Spinal cord (tissue), 10 donors: ENCODE measurements around the gene RAB3IL1. TPM values are rescaled to one million over a fixed set of nuclear protein-coding genes. Genes with fewer than 3 reads are reported as not detected.

Source experiments
- DNase-seq, 6 donors: peaks; one replicate each; pipeline versions ENCODE4 v3.0.0 to v3.0.0-alpha.2; 2013 to 2015; ENCODE audit warnings: low spot score in 6 of 6, low read depth in 4 of 6
- H3K27ac ChIP-seq: one replicate; pipeline ENCODE4 v1.5.1; 2013; ENCODE audit warnings: low read depth, low read length, control low read depth
- H3K27me3 ChIP-seq: one replicate; pipeline ENCODE4 v1.6.1; 2013; ENCODE audit warnings: low read length; ENCODE audit not compliant: control insufficient read depth, insufficient read depth
- H3K36me3 ChIP-seq: one replicate; pipeline ENCODE4 v1.6.1; 2013; ENCODE audit warnings: low read length; ENCODE audit not compliant: control insufficient read depth, insufficient read depth
- H3K4me1 ChIP-seq: one replicate; pipeline ENCODE4 v1.6.1; 2013; ENCODE audit warnings: low read length; ENCODE audit not compliant: control insufficient read depth, insufficient read depth
- H3K4me3 ChIP-seq: one replicate; pipeline ENCODE4 v1.5.1; 2013; ENCODE audit warnings: low read depth, low read length, control low read depth
- H3K9me3 ChIP-seq: one replicate; pipeline ENCODE4 v1.6.1; 2013; ENCODE audit warnings: low read length; ENCODE audit not compliant: control insufficient read depth, insufficient read depth
- WGBS: methylation state at CpG from one replicate; pipeline ENCODE4 v1.1.5; 2013; ENCODE audit warnings: missing lambda C conversion rate; ENCODE audit not compliant: insufficient coverage; 5-methylcytosine and 5-hydroxymethylcytosine counted together
- polyA plus RNA-seq, 2 donors: library from polyadenylated mRNA; unstranded; fragments of 120-200 nt; gene quantifications; one replicate each; pipeline ENCODE4 v1.2.1, GENCODE V29; 2013; ENCODE audit not compliant: insufficient read length in 2 of 2
- total RNA-seq, 2 donors: library from RNA; depleted of rRNA in 1 of 2; stranded (reverse); fragments of 120-200 nt in 1 of 2; fragments of >200 nt in 1 of 2; gene quantifications; one replicate each; pipeline versions ENCODE4 v1.2.3 to v1.2.4, GENCODE V29; 2013 to 2014
- donor health status: healthy.

The RAB3IL1 gene
- total and polyA plus RNA-seq, 4 donors: 12.8 to 47.7 (median 22.5) TPM

DNA sequence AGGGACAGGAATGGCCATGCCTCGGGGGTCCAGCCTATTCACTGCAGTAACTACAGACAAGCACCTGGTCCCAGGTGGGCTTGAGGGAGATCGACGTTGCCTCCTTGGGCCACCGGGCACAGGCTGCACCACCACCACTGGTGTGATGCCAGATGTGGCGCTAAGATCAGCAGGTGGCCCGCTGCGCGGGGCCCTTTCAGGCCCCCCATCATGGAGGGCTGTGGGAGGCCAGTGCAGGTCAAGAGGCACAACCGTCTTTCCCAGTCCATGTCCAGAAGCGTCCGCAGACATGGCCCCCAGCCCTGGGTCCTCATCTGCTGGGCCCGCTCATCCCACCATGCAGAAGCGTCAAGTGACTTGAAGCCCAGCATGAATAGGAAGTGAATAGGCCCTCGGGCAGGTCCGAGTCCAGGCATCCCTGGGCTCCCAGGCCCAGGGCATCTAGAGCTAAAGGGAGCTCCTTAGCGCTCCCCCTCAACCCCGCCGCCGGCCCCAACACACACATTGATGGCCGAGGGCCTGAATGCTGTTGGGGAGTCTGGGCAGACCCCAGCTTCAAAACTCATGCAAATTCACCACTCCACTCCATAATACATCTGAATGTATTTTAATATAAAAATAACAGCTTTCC is 44.3 kb downstream of the RAB3IL1 start:
- H3K4me1 ChIP-seq: peaks cover 38% of the 10 kb centered on the region
- 76% methylated on average over 15 of the region's 20 CpGs for WGBS
- no peaks in the 10 kb centered on the region for H3K9me3 ChIP-seq
- H3K27ac ChIP-seq: no peak overlapping the region
- no peak overlapping the region for H3K4me3 ChIP-seq
- H3K36me3 ChIP-seq: peaks cover 56% of the 10 kb centered on the region
- no peak for DNase-seq
- H3K27me3 ChIP-seq: no peaks in the 10 kb centered on the region

DNA sequence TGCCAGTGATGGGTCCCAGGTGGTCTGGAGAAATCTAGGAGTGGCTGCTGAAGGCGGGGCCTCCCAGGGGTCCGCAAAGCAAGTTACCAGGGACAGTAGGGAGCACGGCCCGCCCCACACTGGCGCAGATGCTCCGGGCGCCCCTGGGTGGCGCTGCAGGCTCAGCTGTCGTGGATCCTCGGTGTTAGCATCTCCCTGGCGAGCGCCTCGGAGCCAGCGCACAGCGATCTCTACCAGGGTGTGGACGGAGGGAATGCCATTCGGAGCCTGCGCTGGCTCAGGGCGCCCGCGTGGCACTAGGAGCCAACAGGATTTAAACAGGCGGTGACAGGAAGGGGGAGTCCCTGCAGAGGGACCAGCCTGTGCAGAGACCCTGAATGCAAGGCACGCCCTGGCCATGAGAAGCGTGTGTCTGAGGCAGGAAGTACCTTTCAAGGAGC is 46.2 kb downstream of the RAB3IL1 start:
- Histone ChIP-seq H3K36me3 (peaks cover 52% of the 10 kb centered on the region), H3K27ac (peak overlapping the region; percentile 79), H3K4me1 (peaks cover 38% of the 10 kb centered on the region), H3K4me3 (peak overlapping the region; percentile 5), H3K27me3 (no peaks in the 10 kb centered on the region), H3K9me3 (no peaks in the 10 kb centered on the region)
- peak in 4 of 6 donors; percentile 50 to 91 (median 72) for DNase-seq
- WGBS: 1% methylated on average over 24 of the region's 24 CpGs

DNA sequence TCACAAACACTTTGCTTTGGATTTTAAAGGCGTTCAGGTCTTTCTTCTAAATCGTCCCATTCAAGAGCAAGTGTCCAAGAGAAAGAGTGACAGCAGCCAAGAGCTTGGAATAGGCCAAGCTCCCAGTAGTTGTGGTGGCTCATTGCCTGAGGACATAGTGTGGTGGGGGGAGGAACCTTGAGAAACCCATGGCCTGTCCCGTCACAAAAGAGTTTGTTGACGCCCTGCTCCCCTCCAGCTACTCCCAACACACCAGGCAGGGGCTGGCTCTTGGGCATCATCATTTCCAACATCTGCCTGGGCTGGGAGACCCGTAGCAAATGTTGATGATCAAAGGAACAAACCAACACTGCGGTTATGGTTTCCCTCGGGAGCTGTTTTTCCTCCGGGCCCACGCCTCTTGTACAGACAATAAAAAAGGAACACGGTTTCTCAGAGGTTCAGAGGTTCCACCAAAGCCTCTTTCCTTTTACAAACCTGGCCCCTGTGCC is 46.8 kb downstream of the RAB3IL1 start:
- Histone ChIP-seq H3K27ac (peak overlapping the region; percentile 79), H3K36me3 (peaks cover 52% of the 10 kb centered on the region), H3K27me3 (no peaks in the 10 kb centered on the region), H3K4me1 (peaks cover 38% of the 10 kb centered on the region), H3K4me3 (no peak overlapping the region), H3K9me3 (no peaks in the 10 kb centered on the region)
- 31% methylated on average over 7 of the region's 10 CpGs for WGBS
- DNase-seq: peak in 1 of 6 donors; percentile 47

DNA sequence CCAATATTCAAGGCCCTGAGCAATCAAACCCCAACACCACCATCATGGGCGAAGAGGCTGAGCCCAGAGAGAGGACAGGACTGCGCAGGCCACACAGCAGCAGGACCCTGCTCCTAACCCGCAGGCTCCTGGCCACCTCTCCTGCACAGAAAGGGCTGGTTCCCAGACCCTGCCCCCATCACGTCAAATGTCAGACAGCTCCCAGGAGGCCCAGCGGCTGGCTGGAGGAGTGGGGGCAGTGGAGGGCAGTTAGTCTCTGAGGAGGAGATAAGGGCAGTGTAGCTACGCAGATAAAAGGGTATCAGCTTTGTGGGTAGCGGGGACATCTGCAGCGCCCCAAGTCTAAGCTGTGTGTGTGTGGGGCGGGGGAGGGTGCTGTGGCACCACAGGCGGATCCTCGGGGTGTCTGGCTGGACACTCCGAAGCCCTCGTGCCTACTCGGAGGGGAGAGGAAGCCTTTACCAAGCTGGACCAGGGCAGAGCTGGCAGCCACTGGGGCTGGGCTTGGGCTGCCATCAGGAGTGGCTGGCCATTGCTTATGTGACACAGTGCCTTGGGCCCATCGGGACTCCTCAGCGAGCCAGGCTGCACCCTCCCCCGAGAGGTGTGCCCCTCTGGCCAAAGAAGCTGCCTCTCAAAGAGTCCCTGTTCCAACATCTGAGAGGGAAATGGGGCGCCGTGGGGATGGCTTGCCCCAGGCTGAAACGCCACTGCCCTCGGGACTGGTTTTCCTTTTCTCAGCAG is 47.5 kb downstream of the RAB3IL1 start:
- no peaks in the 10 kb centered on the region for H3K27me3 ChIP-seq
- peaks cover 38% of the 10 kb centered on the region for H3K4me1 ChIP-seq
- WGBS: 73% methylated on average over 19 of the region's 21 CpGs
- H3K27ac ChIP-seq: no peak overlapping the region
- no peaks in the 10 kb centered on the region for H3K9me3 ChIP-seq
- H3K36me3 ChIP-seq: peaks cover 54% of the 10 kb centered on the region
- no peak overlapping the region for H3K4me3 ChIP-seq
- DNase-seq: no peak

DNA sequence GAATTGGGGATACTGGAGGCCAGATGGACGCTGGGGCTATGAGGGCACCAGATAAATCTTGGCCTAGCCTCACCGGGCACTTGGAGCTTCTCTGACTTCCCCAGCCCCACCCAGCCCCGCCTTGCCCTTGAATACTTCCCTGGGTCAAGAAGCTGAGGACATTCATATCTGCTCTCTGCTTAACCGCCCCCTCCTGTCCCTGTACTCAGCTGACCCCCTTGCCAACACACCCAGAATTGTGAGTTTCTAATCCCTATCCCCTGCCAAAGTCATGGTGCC is 48.0 kb downstream of the RAB3IL1 start:
- WGBS: 91% methylated on average over 3 of the region's 4 CpGs
- Histone ChIP-seq H3K4me1 (peaks cover 36% of the 10 kb centered on the region), H3K27me3 (no peaks in the 10 kb centered on the region), H3K9me3 (no peaks in the 10 kb centered on the region), H3K4me3 (no peak overlapping the region), H3K27ac (no peak overlapping the region), H3K36me3 (peaks cover 56% of the 10 kb centered on the region)
- DNase-seq: no peak

DNA sequence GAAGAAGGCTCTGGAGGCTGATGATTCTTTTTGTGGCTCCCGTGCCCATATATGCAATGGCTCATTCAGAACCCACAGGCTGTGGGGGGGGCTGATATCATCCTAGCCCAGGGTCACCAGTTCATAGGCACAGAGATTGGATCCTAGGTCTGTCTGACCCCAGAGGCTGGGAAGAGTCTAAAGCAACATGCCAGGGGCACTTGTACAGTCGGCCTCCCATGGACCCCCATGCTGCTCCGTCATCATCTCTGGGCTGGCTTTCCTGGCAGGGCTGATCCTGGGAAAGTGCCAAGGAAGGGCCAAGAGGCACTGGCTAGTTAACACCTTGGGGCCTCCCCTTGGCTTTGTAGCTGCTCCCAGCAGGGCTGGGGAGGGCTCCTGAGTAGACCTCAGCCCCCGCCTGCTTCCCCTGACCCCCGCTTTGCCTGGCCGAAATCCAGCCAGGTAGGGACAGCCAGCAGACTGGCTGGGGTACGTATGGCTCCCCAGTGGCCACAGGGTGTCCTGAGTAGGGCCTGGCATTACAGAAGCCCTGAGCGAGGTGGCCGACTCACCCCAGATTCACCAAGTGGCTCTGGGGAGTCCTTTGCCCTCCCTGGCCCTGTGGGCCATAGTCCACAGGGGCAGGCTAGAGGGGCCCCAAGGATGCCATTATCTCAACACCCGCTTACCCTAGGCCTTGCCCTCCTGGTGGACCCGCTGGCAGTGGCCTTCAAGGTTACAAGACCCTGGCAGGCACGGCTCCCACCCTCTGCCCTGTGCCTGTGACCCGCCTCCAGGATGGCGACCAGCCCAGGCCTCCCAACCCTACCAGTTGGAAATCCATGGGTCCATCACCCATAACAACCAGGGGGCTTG is 48.6 kb downstream of the RAB3IL1 start:
- H3K27ac ChIP-seq: no peak overlapping the region
- H3K27me3 ChIP-seq: no peaks in the 10 kb centered on the region
- WGBS: 78% methylated on average over 11 of the region's 14 CpGs

DNA sequence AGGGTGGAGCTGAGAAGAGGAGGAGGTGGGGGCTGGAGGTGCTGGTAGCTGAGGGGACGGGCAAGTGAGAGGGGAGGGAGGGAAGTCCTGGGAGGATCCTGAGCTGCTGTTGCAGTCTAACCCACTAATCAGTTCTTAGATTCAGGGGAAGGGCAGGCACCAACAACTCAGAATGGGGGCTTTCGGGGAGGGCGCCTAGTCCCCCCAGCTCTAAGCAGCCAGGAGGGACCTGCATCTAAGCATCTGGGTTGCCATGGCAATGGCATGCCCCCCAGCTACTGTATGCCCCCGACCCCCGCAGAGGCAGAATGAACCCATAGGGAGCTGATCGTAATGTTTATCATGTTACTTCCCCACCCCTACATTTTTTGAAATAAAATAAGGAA is 50.4 kb downstream of the RAB3IL1 start:
- DNase-seq: no peak
- Histone ChIP-seq H3K27ac (no peak overlapping the region), H3K27me3 (no peaks in the 10 kb centered on the region), H3K9me3 (no peaks in the 10 kb centered on the region), H3K36me3 (peaks cover 64% of the 10 kb centered on the region), H3K4me3 (no peak overlapping the region), H3K4me1 (peaks cover 33% of the 10 kb centered on the region)
- 93% methylated on average over 2 of the region's 6 CpGs for WGBS

More for the DNA sequence above, 48.6 kb downstream of the RAB3IL1 start:
- H3K36me3 ChIP-seq: peaks cover 57% of the 10 kb centered on the region
- peaks cover 35% of the 10 kb centered on the region for H3K4me1 ChIP-seq
- peak in 1 of 6 donors; percentile 42 for DNase-seq
- no peak overlapping the region for H3K4me3 ChIP-seq
- H3K9me3 ChIP-seq: no peaks in the 10 kb centered on the region

DNA sequence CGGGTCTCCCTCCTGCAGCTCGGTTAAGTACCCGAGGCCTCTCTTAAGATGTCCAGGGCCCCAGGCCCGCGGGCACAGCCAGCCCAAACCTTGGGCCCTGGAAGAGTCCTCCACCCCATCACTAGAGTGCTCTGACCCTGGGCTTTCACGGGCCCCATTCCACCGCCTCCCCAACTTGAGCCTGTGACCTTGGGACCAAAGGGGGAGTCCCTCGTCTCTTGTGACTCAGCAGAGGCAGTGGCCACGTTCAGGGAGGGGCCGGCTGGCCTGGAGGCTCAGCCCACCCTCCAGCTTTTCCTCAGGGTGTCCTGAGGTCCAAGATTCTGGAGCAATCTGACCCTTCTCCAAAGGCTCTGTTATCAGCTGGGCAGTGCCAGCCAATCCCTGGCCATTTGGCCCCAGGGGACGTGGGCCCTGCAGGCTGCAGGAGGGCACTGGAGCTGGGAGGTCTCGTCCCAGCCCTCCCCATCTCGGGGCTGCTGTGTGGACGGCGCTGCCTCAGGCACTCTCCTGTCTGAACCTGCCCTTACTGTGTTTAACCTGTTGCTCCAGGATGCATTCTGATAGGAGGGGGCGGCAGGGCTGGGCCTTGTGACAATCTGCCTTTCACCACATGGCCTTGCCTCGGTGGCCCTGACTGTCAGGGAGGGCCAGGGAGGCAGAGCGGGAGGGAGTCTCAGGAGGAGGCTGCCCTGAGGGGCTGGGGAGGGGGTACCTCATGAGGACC is 51.0 kb downstream of the RAB3IL1 start:
- no peak for DNase-seq
- H3K27ac ChIP-seq: no peak overlapping the region
- H3K9me3 ChIP-seq: no peaks in the 10 kb centered on the region
- H3K4me1 ChIP-seq: peaks cover 28% of the 10 kb centered on the region
- no peaks in the 10 kb centered on the region for H3K27me3 ChIP-seq
- WGBS: 85% methylated on average over 17 of the region's 18 CpGs
- H3K36me3 ChIP-seq: peaks cover 70% of the 10 kb centered on the region
- no peak overlapping the region for H3K4me3 ChIP-seq
